Fibroblast of the aortic adventitia (primary cell): Measurements from ENCODE around the gene EFCAB12. TPM values are rescaled to one million over a fixed set of nuclear protein-coding genes. Genes with fewer than 3 reads are reported as not detected.

Experiments used
- DNase-seq: peaks from one replicate; pipeline ENCODE4 v3.0.0-alpha.2; 2010; ENCODE audit warnings: low read depth
- H3K4me3 ChIP-seq: 2 replicates; pipeline ENCODE4 v1.5.1; 2011; ENCODE audit warnings: low read depth, mild to moderate bottlenecking, control low read depth, low read length, moderate library complexity
- total RNA-seq: library from RNA; depleted of rRNA; stranded (reverse); fragments of >200 nt; gene quantifications from 2 replicates; pipeline ENCODE4 v1.2.3, GENCODE V29; 2012; ENCODE audit warnings: low replicate concordance
- TF ChIP-seq, protein P1 (sequence below): IDR thresholded peaks from 2 replicates; pipeline ENCODE4 v1.5.1; 2011; ENCODE audit warnings: mild to moderate bottlenecking, low read length, control low read depth, inconsistent platforms; ENCODE audit not compliant: insufficient read depth

EFCAB12 gene
- total RNA-seq, 1 donor, result under 0.01 TPM

DNA sequence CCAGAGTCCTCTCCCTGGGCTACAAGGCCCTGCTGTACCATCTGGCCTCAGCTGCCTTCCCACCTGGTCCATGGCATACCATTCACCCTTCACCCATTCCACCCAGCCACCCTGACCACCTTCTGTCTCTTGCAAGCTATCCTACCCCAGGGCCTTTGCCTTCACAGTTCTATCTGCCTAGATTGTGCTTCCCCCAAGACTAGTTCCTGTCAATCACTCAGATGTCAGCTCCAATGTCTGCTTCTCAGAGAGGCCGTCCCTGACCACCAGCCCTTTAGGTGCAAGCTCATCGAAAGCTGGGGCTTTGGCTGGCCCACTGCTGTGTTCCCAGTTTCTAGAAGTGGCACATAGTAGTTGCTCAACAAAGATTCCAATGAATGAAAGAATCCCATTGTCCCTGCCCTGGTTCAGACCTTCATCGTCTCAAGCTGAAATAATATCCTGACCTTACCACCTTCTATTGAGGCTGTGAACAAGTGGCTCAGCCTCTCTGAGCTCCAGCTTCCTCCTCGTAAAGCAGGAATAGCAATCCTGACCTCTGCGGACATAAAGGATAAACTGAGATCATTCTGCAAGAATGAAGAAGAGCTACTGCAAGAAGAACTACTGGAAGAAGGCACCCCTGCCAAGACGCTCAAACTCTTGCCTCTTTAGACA, 15.8 kb downstream of the EFCAB12 start:
- no peak overlapping the region for H3K4me3 ChIP-seq
- DNase-seq, result peak; percentile 15
- TF ChIP-seq, protein P1, sequence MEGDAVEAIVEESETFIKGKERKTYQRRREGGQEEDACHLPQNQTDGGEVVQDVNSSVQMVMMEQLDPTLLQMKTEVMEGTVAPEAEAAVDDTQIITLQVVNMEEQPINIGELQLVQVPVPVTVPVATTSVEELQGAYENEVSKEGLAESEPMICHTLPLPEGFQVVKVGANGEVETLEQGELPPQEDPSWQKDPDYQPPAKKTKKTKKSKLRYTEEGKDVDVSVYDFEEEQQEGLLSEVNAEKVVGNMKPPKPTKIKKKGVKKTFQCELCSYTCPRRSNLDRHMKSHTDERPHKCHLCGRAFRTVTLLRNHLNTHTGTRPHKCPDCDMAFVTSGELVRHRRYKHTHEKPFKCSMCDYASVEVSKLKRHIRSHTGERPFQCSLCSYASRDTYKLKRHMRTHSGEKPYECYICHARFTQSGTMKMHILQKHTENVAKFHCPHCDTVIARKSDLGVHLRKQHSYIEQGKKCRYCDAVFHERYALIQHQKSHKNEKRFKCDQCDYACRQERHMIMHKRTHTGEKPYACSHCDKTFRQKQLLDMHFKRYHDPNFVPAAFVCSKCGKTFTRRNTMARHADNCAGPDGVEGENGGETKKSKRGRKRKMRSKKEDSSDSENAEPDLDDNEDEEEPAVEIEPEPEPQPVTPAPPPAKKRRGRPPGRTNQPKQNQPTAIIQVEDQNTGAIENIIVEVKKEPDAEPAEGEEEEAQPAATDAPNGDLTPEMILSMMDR, result no peak

DNA sequence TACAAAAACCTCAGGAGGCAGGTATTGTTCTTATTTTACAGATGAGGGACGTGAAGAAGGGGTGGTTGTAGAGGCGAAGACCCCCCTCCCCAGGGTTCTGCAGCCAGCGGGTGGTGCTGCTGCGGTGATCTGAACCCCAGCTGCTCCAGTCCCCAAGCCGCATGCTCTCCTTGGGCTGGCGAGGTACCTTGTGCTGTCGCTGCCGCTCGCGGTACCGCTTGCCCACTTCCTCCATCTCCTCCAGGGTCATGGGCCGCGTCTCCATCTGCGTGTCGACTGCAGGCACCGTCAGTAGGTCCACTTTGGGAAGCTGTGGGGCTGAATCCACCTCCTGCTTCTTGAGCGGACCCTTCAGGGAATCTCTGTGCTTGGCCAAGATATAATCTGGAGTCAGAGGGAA, 17.5 kb downstream of the EFCAB12 start:
- H3K4me3 ChIP-seq, result no peak overlapping the region
- TF ChIP-seq, protein P1, result no peak
- no peak for DNase-seq

DNA sequence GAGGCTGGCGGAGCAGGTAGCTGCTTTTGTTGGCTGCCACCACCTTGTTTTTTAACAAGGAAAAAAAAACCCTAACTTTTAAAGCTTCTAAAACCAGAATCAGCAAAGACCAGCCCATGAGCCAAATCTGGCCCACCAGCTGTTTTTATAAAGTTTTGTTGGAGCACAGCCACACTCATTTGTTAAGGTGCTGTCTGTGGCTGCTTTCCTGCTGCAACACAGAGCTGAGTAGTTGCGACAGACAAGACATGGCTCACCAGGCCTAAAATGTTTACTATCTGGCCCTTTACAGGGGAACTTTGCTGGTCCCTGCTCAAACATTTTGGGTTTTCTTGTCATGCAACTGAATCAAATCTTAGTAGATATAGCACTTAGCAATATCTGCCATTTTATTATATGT, 18.9 kb downstream of the EFCAB12 start:
- DNase-seq, result peak; percentile 83
- no peak overlapping the region for H3K4me3 ChIP-seq
- TF ChIP-seq, protein P1, result no peak

DNA sequence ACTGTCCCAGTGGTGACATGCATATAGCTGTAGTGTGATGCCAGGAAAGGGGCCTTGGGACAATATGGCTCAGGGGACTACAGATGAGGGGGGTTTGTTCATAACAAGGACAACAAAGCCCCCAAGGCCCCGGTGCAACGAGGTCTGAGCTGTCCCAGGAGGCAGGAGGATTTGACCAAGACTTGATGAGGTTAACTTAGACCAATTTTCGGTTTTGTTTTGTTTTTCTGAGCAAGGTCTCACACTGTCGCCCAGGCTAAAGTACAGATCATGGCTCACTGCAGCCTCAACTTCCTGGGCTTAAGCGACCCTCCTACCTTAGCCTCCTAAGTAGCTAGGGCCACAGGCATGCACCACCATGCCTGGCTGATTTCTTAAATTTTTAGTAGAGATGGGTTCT, 23.8 kb downstream of the EFCAB12 start:
- no peak for DNase-seq

DNA sequence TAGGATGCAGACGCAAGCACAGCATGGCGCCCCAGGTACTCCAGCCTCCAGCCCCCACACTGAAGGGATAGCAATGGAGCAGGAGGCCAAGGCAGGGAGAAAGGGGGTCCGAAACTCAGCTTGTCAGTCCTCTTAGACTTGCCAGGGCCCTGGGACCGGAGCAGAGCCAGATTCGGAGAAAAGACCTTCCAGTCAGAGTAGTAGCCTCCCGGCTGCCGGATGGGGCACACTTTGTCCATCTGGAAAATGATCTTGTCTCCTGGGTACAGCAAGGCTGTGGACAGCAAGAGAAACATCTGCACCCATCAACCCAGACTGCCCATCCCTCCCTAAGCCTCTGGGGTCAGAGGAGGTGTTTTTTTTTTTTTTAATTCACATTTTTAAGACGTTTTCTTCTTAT, 24.3 kb downstream of the EFCAB12 start:
- no peak overlapping the region for H3K4me3 ChIP-seq
- TF ChIP-seq, protein P1, result no peak
- no peak for DNase-seq

More for the DNA sequence above, 23.8 kb downstream of the EFCAB12 start:
- H3K4me3 ChIP-seq, result no peak overlapping the region
- TF ChIP-seq, protein P1, result no peak

DNA sequence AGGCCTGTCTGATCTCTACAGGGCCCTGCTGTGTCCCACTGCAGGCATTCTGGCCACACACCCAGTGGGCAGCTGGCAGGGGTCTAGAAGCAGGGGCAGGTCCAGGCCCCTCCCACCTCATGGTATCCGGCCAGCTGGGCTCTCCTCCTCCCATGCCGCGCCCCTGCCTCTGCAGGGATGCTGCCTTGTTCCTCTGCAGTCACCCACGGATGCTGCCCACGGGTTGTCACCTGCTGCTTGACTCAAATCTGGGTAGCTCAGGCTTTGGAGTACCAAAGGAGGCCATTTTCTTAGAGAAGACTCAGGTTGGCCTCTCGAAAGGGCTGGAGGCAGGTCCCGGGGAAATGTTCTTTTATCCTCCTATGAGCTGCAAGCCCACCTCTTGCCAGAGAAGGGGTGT, 25.0 kb downstream of the EFCAB12 start:
- no peak for DNase-seq
- H3K4me3 ChIP-seq, result no peak overlapping the region
- TF ChIP-seq, protein P1, result no peak

DNA sequence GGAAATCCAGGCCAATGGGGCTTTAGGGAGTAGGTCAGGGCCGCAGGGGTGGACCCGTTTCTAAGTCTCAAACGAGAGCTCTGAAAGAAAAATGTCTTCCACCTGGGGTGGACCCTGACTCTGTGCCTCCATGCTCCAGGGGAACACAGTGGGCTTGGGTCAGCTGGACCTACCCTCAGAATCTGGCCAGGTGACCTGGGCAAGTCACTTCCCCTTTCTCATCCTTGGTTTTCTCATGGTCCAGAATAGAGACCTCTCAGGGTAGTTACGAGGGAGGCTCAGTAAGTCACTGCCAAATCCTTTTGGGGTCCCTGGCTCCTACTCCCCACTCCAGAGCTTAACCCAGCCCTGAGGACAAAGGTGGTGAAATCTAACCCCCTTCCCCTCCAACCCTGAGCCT, 25.8 kb downstream of the EFCAB12 start:
- DNase-seq, result no peak
- no peak overlapping the region for H3K4me3 ChIP-seq
- TF ChIP-seq, protein P1, result no peak
